Endothelial cell (in vitro differentiated cells): Measurements from ENCODE around the gene PRSS12. TPM values are rescaled to one million over a fixed set of nuclear protein-coding genes. Genes with fewer than 3 reads are reported as not detected.

Experiments
- DNase-seq: peaks from one replicate; pipeline ENCODE4 v3.0.0; 2021; ENCODE audit warnings: low spot score
- H3K27ac Mint-ChIP-seq: one replicate; pipeline ENCODE4 v1.8.0; 2021; ENCODE audit warnings: mixed read lengths, inconsistent platforms; ENCODE audit not compliant: unreplicated experiment
- H3K27me3 Mint-ChIP-seq: one replicate; pipeline ENCODE4 v1.8.0; 2021; ENCODE audit warnings: mild to moderate bottlenecking, moderate library complexity, mixed read lengths, inconsistent platforms; ENCODE audit not compliant: unreplicated experiment
- H3K36me3 Mint-ChIP-seq: one replicate; pipeline ENCODE4 v1.8.0; 2021; ENCODE audit warnings: mild to moderate bottlenecking, low read depth, mixed read lengths, inconsistent platforms; ENCODE audit not compliant: unreplicated experiment
- H3K4me1 Mint-ChIP-seq: one replicate; pipeline ENCODE4 v1.8.0; 2021; ENCODE audit warnings: mild to moderate bottlenecking, mixed read lengths, inconsistent platforms; ENCODE audit not compliant: unreplicated experiment
- H3K4me3 Mint-ChIP-seq: one replicate; pipeline ENCODE4 v1.8.0; 2021; ENCODE audit warnings: mild to moderate bottlenecking, mixed read lengths, inconsistent platforms; ENCODE audit not compliant: unreplicated experiment
- H3K9me3 Mint-ChIP-seq: one replicate; pipeline ENCODE4 v1.8.0; 2021; ENCODE audit warnings: mixed read lengths, inconsistent platforms; ENCODE audit not compliant: unreplicated experiment
- CTCF ChIP-seq: fragments of 200-600 bp; sonication (generic); IDR thresholded peaks from one replicate; pipeline ENCODE4 v1.5.0; 2021; ENCODE audit warnings: antibody characterized with exemption; ENCODE audit not compliant: unreplicated experiment
- total RNA-seq: library from RNA; stranded (reverse); fragmentation: NEBNext Ultra II Directional; extraction: Animal tissue kit (Norgen Biotek cat#: 25700); gene quantifications from one replicate; pipeline ENCODE4 v1.2.1, GENCODE V29; 2021; ENCODE audit not compliant: unreplicated experiment

Gene PRSS12
- total RNA-seq, 1 donor from 2014 or later, result 0.77 TPM

GRCh38 chr4:118338518-118338917, 14.3 kb downstream of the PRSS12 start:
- no peak for TF ChIP-seq CTCF
- Mint-ChIP-seq H3K9me3 (no peaks in the 10 kb centered on the region), H3K4me3 (no peak overlapping the region), H3K27ac (no peak overlapping the region), H3K27me3 (no peaks in the 10 kb centered on the region), H3K36me3 (no peaks in the 10 kb centered on the region), H3K4me1 (no peaks in the 10 kb centered on the region)
- DNase-seq, result no peak

GRCh38 chr4:118337954-118338353, 14.8 kb downstream of the PRSS12 start:
- no peak for TF ChIP-seq CTCF
- H3K4me1 Mint-ChIP-seq, result no peaks in the 10 kb centered on the region

GRCh38 chr4:118335774-118336173, 17.0 kb downstream of the PRSS12 start:
- Mint-ChIP-seq H3K36me3 (no peaks in the 10 kb centered on the region), H3K9me3 (no peaks in the 10 kb centered on the region), H3K4me1 (no peaks in the 10 kb centered on the region), H3K27ac (no peak overlapping the region), H3K4me3 (no peak overlapping the region), H3K27me3 (no peaks in the 10 kb centered on the region)
- no peak for TF ChIP-seq CTCF
- no peak for DNase-seq

More at GRCh38 chr4:118337954-118338353, 14.8 kb downstream of the PRSS12 start:
- DNase-seq, result no peak
- no peak overlapping the region for H3K27ac Mint-ChIP-seq
- H3K27me3 Mint-ChIP-seq, result no peaks in the 10 kb centered on the region
- H3K4me3 Mint-ChIP-seq, result no peak overlapping the region
- no peaks in the 10 kb centered on the region for H3K36me3 Mint-ChIP-seq
- no peaks in the 10 kb centered on the region for H3K9me3 Mint-ChIP-seq

- H3K27ac Mint-ChIP-seq, result no peak overlapping the region
- H3K4me1 Mint-ChIP-seq, result no peaks in the 10 kb centered on the region
- no peaks in the 10 kb centered on the region for H3K36me3 Mint-ChIP-seq
- no peak for TF ChIP-seq CTCF
- H3K4me3 Mint-ChIP-seq, result no peak overlapping the region
- H3K27me3 Mint-ChIP-seq, result no peaks in the 10 kb centered on the region
- DNase-seq, result no peak
- no peaks in the 10 kb centered on the region for H3K9me3 Mint-ChIP-seq
These were observed 17.5 kb downstream of the PRSS12 start for GRCh38 chr4:118335324-118335723.

GRCh38 chr4:118331352-118331751, 21.5 kb downstream of the PRSS12 start:
- H3K4me1 Mint-ChIP-seq, result no peaks in the 10 kb centered on the region
- TF ChIP-seq CTCF, result no peak
- no peaks in the 10 kb centered on the region for H3K27me3 Mint-ChIP-seq
- DNase-seq, result no peak
- no peak overlapping the region for H3K4me3 Mint-ChIP-seq
- no peaks in the 10 kb centered on the region for H3K9me3 Mint-ChIP-seq
- H3K27ac Mint-ChIP-seq, result no peak overlapping the region
- no peaks in the 10 kb centered on the region for H3K36me3 Mint-ChIP-seq
